ENCODE results near the gene SLAMF1.
"Not testable (repeated sequence)": the region's sequence is repeated elsewhere in the genome, so short reads cannot be mapped to it uniquely, and the experiment has no call there.

Gene SLAMF1

DNA sequence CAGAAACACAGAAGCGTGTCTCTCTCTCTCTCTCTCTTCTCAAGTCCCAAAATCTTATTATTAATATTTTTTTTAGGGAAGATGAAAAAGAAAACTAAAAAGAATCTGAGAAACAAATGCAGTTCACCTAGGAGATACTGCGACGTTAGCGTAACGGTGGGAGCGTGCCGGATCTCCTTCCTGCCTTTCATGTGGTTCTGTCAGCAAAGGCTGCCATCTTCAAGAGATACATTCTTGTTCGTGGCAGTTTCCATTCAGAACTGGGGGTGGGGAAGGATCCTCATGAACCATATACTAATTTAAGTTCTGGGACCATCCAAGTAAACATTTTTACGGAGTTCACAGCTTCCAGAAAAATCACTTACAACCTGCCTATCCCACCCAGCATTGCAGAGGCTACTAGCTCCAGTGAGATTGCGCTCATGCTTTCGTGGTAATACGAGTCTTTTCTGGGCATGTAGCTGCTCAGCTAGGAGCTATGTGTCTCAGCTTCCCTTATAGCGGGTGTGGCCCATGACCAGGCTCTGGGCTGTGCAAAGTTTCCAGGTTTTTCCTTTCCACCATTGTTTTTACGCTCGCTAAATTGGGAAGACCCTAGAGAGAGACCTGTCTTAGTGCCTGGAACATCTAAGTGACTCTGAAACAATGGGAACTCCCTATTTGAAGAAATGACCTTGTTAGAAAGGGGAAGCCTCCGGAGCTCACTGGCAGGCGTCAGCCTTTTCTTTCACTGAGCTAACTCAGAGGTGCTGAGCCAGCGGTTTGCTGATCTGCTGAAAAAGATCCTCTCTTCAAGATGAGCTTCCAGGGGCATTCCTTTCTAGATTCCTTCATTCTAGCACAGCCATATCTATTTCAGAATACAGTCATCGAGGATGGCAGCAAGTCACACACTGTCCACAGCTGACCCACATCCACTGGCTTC lies 17.3 kb downstream of the SLAMF1 start:
- Mint-ChIP-seq H3K27ac (peak overlapping the region; percentile 87), H3K27me3 (no peaks in the 10 kb centered on the region), H3K4me1 (peaks cover 72 to 94% of the 10 kb centered on the region in 2 donors), H3K4me3 (peak overlapping the region; percentile 37 to 43), H3K9me3 (peaks cover 3 to 5% of the 10 kb centered on the region in 2 donors), H3K36me3 (peaks cover 68 to 85% of the 10 kb centered on the region in 2 donors)
- DNase-seq (no peak), ATAC-seq (replicated peaks) (peak; percentile 22 to 29)

DNA sequence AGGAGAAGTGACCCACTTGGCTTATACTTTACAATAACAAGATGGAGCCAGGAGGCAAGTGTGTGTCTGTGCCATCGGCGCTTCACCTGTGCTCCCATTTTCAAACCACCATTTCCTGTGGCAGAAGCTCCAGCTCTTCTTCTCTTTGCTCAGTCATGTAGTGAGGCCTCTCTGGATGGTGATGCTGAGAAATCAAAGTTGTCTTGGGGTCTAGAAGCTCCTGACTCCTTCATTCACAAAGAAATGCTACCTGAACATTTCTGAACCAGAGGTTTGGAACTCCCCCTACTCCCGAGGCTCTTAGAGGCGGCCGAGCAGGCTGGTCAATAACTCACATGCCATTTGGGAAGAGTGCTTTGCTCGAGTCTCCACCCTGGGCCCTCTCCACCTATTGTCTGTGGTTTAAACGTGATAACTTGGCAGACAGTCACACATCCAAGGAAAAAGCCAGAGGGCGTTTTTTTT lies 18.0 kb downstream of the SLAMF1 start:
- Mint-ChIP-seq H3K27ac (peak overlapping the region; percentile 87), H3K27me3 (no peaks in the 10 kb centered on the region), H3K9me3 (peaks cover 3 to 5% of the 10 kb centered on the region in 2 donors), H3K4me3 (peak overlapping the region; percentile 37 to 43), H3K4me1 (peaks cover 70 to 94% of the 10 kb centered on the region in 2 donors), H3K36me3 (peaks cover 66 to 85% of the 10 kb centered on the region in 2 donors)
- ATAC-seq (replicated peaks): no peak
- DNase-seq: no peak

- ATAC-seq (replicated peaks); H3K27me3 Mint-ChIP-seq; DNase-seq; H3K9me3 Mint-ChIP-seq: not testable (repeated sequence)
- H3K4me3 Mint-ChIP-seq: peak overlapping the region; percentile 49 to 72
- H3K36me3 Mint-ChIP-seq: peaks cover 66 to 85% of the 10 kb centered on the region in 2 donors
- H3K27ac Mint-ChIP-seq: peak overlapping the region; percentile 98
- H3K4me1 Mint-ChIP-seq: peaks cover 68 to 94% of the 10 kb centered on the region in 2 donors
Measured at GRCh38 chr1:160627677-160628289, 19.1 kb downstream of the SLAMF1 start.

DNA sequence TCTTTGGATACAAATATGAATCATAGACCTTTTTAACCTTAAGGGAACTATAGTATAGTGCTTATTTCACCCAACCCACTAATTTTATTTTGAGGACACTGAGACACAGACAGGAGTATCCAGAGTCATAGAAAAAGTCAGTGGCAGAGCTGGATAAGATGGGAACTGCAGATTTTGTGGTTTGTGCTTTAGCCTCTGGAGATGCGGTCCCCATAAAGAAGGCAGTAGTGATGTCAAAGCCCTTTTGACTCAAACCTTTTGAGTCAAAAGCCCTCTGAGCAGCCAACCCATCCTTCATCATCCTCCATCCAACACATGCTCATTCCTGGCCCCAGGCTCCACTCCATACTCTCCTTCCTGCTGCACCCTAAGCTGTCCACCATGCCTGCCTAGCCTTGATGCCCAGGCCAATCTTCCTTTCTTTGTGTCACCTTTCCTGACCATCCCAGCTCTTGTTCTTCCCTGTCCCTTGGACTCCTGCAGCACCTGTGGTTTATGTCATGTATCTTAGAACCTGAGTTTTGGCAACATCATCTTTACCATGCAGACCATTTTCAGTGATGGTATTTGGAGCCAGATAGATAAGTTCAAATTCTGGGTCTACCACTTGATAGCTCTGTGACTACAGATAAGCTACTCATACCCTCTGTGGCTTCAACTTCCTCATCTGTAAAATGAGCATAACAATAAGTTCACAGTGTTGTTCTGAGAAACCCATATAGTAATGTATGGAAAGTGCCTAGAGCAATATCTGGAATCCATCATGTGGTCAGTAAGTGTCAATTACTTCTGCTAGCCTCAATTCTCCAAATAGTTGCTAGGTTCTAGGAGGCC lies 20.1 kb downstream of the SLAMF1 start:
- Mint-ChIP-seq H3K27ac (peak overlapping the region; percentile 98), H3K4me3 (peak overlapping the region; percentile 74 to 80), H3K9me3 (peaks cover 3 to 9% of the 10 kb centered on the region in 2 donors), H3K4me1 (peaks cover 72 to 97% of the 10 kb centered on the region in 2 donors), H3K36me3 (peaks cover 68 to 87% of the 10 kb centered on the region in 2 donors), H3K27me3 (no peaks in the 10 kb centered on the region)
- DNase-seq (no peak), ATAC-seq (replicated peaks) (peak; percentile 62 to 69)

GRCh38 chr1:160625725-160626498 lies 20.9 kb downstream of the SLAMF1 start:
- H3K9me3 Mint-ChIP-seq: peaks cover 3 to 9% of the 10 kb centered on the region in 2 donors
- H3K27ac Mint-ChIP-seq: peak overlapping the region; percentile 98
- ATAC-seq (replicated peaks) (peak; percentile 11 to 17), DNase-seq (no peak)
- H3K4me1 Mint-ChIP-seq: peaks cover 69 to 97% of the 10 kb centered on the region in 2 donors
- no peaks in the 10 kb centered on the region for H3K27me3 Mint-ChIP-seq
- peak overlapping the region; percentile 66 to 74 for H3K4me3 Mint-ChIP-seq
- H3K36me3 Mint-ChIP-seq: peaks cover 65 to 85% of the 10 kb centered on the region in 2 donors

DNA sequence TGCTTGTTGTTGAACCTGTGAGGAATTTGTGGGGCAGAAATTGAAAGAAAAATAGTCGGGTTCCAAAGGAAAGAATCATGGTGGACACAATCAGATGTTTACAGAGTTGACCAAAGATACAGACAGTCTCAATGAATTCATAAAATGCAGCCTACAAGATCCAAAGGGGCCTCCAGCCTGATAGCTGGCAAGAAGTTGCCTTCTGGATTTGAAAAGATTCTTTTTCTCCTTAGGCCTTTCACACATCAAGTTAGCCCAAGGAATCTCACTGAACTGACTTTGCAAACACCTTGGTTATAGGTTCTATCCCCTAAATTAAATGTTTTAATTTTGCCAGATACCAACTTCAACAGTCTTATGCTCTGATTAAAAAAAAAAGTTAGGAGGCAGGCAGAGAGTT lies 21.5 kb downstream of the SLAMF1 start:
- DNase-seq (no peak), ATAC-seq (replicated peaks) (no peak)
- Mint-ChIP-seq H3K36me3 (peaks cover 60 to 81% of the 10 kb centered on the region in 2 donors), H3K4me1 (peaks cover 64 to 94% of the 10 kb centered on the region in 2 donors), H3K27ac (peak overlapping the region; percentile 96), H3K9me3 (peaks cover 3 to 9% of the 10 kb centered on the region in 2 donors), H3K27me3 (no peaks in the 10 kb centered on the region), H3K4me3 (peak overlapping the region; percentile 31 to 79)

DNA sequence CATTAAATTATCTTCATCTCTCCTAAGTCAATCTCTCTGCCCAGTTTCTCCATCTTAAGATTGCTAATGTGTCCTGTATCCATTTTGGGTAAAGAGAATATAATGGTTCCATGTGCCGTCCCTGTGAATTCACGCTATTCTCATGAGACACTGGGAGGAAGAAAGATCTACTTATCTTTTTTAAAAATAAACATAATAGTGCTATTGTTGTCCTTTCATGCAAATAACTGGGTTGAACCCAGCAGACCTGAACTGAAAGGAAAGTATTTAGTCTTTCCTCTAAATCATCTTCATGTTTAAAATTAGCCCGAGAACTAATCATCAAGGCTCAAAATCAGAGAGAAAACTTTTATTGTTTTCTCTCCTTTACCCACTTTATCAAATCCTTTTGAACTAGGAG lies 22.4 kb downstream of the SLAMF1 start:
- peaks cover 62 to 80% of the 10 kb centered on the region in 2 donors for H3K36me3 Mint-ChIP-seq
- ATAC-seq (replicated peaks) (peak; percentile 2 to 23), DNase-seq (no peak)
- H3K27ac Mint-ChIP-seq: peak overlapping the region; percentile 96
- H3K27me3 Mint-ChIP-seq: no peaks in the 10 kb centered on the region
- peaks cover 3 to 13% of the 10 kb centered on the region in 2 donors for H3K9me3 Mint-ChIP-seq
- H3K4me3 Mint-ChIP-seq: peak overlapping the region; percentile 58 to 79
- peaks cover 59 to 92% of the 10 kb centered on the region in 2 donors for H3K4me1 Mint-ChIP-seq

GRCh38 chr1:160623862-160624261 lies 23.0 kb downstream of the SLAMF1 start:
- peak overlapping the region; percentile 26 to 79 for H3K4me3 Mint-ChIP-seq

DNA sequence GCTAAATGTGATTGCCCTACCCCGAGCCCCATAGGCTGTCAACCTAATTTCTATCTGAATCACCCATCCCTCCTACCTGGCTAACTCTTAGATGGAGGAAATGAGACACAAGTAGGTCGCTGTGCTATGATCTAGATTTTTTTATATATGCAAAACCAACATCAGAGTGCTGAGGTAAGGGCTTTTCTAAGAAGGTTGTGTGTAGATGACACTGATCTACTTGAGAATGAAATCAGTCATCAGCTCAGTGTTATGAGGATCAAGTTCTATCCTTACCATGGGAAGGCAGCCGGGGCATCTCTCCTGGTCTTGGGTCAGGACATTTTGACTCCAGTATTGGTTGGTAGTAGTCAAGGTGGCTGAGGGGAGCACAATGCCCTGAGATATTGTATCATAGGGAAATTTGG lies 23.6 kb downstream of the SLAMF1 start:
- no peak for DNase-seq

More at GRCh38 chr1:160623862-160624261, 23.0 kb downstream of the SLAMF1 start:
- ATAC-seq (replicated peaks) (peak; percentile 12 to 30), DNase-seq (no peak)
- Mint-ChIP-seq H3K4me1 (peaks cover 63 to 95% of the 10 kb centered on the region in 2 donors), H3K36me3 (peaks cover 65 to 80% of the 10 kb centered on the region in 2 donors), H3K9me3 (peaks cover 8 to 19% of the 10 kb centered on the region in 2 donors), H3K27ac (peak overlapping the region; percentile 96), H3K27me3 (no peaks in the 10 kb centered on the region)

DNA sequence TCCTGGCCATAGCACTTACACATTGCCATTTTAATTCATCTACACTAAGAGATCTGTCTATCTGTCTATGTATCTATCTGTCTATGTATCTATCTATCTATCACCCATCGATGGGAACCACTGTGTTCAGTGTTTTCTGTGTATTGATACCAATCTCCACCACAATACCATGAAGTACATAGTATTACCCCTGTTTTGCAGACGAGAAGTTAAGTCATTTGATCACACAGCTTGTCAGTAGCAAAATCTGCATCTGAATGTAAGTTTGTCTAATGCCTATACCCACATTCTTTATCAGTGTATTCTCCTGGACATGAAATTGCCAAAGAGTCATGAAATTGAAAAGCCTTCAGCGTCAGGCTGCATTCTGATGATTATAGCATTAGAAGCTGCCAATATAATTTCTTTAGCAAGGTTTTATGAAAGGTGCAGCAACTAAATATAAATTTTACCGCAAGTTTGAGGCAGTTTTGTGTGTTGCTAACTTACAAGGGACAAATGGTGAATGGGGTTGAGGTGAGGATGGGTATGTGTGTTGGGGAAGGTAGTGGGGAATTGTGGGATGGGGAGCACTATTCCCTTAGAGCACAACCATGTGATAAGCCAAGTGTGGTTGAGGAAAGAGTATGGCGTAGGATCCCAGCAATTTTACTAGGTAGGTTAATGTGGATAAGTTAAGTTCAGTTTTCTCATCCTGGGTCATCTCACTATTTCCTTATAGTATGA lies 24.2 kb downstream of the SLAMF1 start:
- Mint-ChIP-seq H3K4me1 (peaks cover 59 to 94% of the 10 kb centered on the region in 2 donors), H3K9me3 (peaks cover 13 to 21% of the 10 kb centered on the region in 2 donors), H3K36me3 (peaks cover 64 to 80% of the 10 kb centered on the region in 2 donors), H3K27ac (peak overlapping the region; percentile 96), H3K27me3 (no peaks in the 10 kb centered on the region), H3K4me3 (peak overlapping the region; percentile 42 to 79)
- DNase-seq: no peak
- ATAC-seq (replicated peaks): no peak

More for the DNA sequence above, 23.6 kb downstream of the SLAMF1 start:
- H3K27me3 Mint-ChIP-seq: no peaks in the 10 kb centered on the region
- H3K27ac Mint-ChIP-seq: peak overlapping the region; percentile 96
- H3K4me1 Mint-ChIP-seq: peaks cover 62 to 94% of the 10 kb centered on the region in 2 donors
- ATAC-seq (replicated peaks): peak; percentile 50 to 54
- H3K4me3 Mint-ChIP-seq: peak overlapping the region; percentile 79 to 82
- peaks cover 10 to 22% of the 10 kb centered on the region in 2 donors for H3K9me3 Mint-ChIP-seq
- peaks cover 65 to 80% of the 10 kb centered on the region in 2 donors for H3K36me3 Mint-ChIP-seq

- ATAC-seq (replicated peaks): peak; percentile 34 to 40
- H3K27me3 Mint-ChIP-seq: no peaks in the 10 kb centered on the region
- H3K4me1 Mint-ChIP-seq: peaks cover 57 to 88% of the 10 kb centered on the region in 2 donors
- no peak for DNase-seq
- H3K36me3 Mint-ChIP-seq: peaks cover 63 to 83% of the 10 kb centered on the region in 2 donors
- H3K4me3 Mint-ChIP-seq: peak overlapping the region; percentile 54
- H3K9me3 Mint-ChIP-seq: peaks cover 11 to 19% of the 10 kb centered on the region in 2 donors
- H3K27ac Mint-ChIP-seq: peak overlapping the region; percentile 96
Measured at GRCh38 chr1:160621633-160622413, 25.0 kb downstream of the SLAMF1 start.

All from stimulated activated naive B cell treated with anti-CD40 and anti-IgM and Interleukin-4, amounts not matched to agents 10 μg/mL and 1 μg/mL and 100 μg/mL, for 72 hours (primary cell).